CD4-positive, alpha-beta memory T cell (primary cell): ENCODE measurements around the gene ERRFI1. TPM values are rescaled to one million over a fixed set of nuclear protein-coding genes. Genes with fewer than 3 reads are reported as not detected.

Experiments used
- CTCF ChIA-PET: fragments of 350-600 bp; sonication (Branson Sonifier 250); formaldehyde crosslinking; loops from one replicate; lab custom pipeline; 2021; ENCODE audit warnings: inconsistent platforms; ENCODE audit not compliant: partially characterized antibody; lab: Charles Lee
- POLR2A ChIA-PET: fragments of 350-600 bp; sonication (Branson Sonifier 250); formaldehyde crosslinking; loops from one replicate; lab custom pipeline; 2021; ENCODE audit not compliant: partially characterized antibody; lab: Charles Lee
- DNase-seq, 5 donors: peaks; one replicate each; pipeline versions ENCODE4 v3.0.0 to v3.0.0-alpha.2; 2020 to 2022; ENCODE audit warnings: mixed read lengths in 1 of 5
- H3K27ac ChIP-seq: one replicate; pipeline ENCODE4 v1.7.0; 2013; ENCODE audit warnings: low read depth, low read length
- H3K27me3 ChIP-seq: 2 replicates; pipeline ENCODE4 v1.7.0; 2013; ENCODE audit warnings: mild to moderate bottlenecking, low read length, moderate library complexity; ENCODE audit not compliant: insufficient read depth
- H3K36me3 ChIP-seq: 2 replicates; pipeline ENCODE4 v1.7.0; 2013; ENCODE audit warnings: mild to moderate bottlenecking, low read length, moderate library complexity; ENCODE audit not compliant: insufficient read depth
- H3K4me1 ChIP-seq: 2 replicates; pipeline ENCODE4 v1.7.0; 2013; ENCODE audit warnings: mild to moderate bottlenecking, low read length, moderate library complexity; ENCODE audit not compliant: insufficient read depth
- H3K4me3 ChIP-seq, 2 donors: one replicate each; pipeline ENCODE4 v1.7.0; 2013; ENCODE audit warnings: low read length in 2 of 2, mild to moderate bottlenecking in 1 of 2
- H3K9me3 ChIP-seq, 2 donors: one replicate each; pipeline ENCODE4 v1.7.0; 2013; ENCODE audit warnings: low read length in 2 of 2, control low read depth in 1 of 2; ENCODE audit not compliant: control insufficient read depth in 1 of 2
- H3K27ac Mint-ChIP-seq, 7 donors: one replicate each; pipeline ENCODE4 v1.8.0; 2020 to 2021; ENCODE audit warnings: mixed read lengths in 7 of 7, mild to moderate bottlenecking in 6 of 7, inconsistent platforms in 3 of 7, moderate library complexity in 3 of 7
- H3K27me3 Mint-ChIP-seq, 2 donors: one replicate each; pipeline ENCODE4 v1.8.0; 2020 to 2021; ENCODE audit warnings: mixed read lengths in 2 of 2
- H3K36me3 Mint-ChIP-seq, 2 donors: one replicate each; pipeline ENCODE4 v1.8.0; 2020 to 2021; ENCODE audit warnings: mixed read lengths in 2 of 2, inconsistent platforms in 1 of 2, mild to moderate bottlenecking in 1 of 2
- H3K4me1 Mint-ChIP-seq, 4 donors: one replicate each; pipeline ENCODE4 v1.8.0; 2020 to 2021; ENCODE audit warnings: mixed read lengths in 4 of 4, mild to moderate bottlenecking in 1 of 4
- H3K4me3 Mint-ChIP-seq, 8 donors: one replicate each; pipeline ENCODE4 v1.8.0; 2020 to 2021; ENCODE audit warnings: mixed read lengths in 8 of 8, mild to moderate bottlenecking in 7 of 8, moderate library complexity in 6 of 8, inconsistent platforms in 3 of 8
- H3K9me3 Mint-ChIP-seq, 8 donors: one replicate each; pipeline ENCODE4 v1.8.0; 2020 to 2021; ENCODE audit warnings: mixed read lengths in 8 of 8, mild to moderate bottlenecking in 5 of 8, inconsistent platforms in 3 of 8, moderate library complexity in 1 of 8
- intact Hi-C: fragments of 100-400 bp; cut with micrococcal nuclease; formaldehyde crosslinking; loops from one replicate; pipeline ENCODE4 v1.15.1; 2023
- polyA plus RNA-seq, 2 donors: library from polyadenylated mRNA; unstranded; fragments of 300-500 nt; fragmentation: Illumina TruSeq; gene quantifications; one replicate each; pipeline ENCODE4 v1.2.3, GENCODE V29; 2021
- total RNA-seq, 2 experiments: library from RNA; stranded (reverse); gene quantifications; one replicate each; pipeline ENCODE4 v1.2.3, GENCODE V29; 2021

ERRFI1 gene
- total and polyA plus RNA-seq, 4 experiments from 2014 or later: 0.18 to 1.0 (median 0.88) TPM

GRCh38 chr1:8023995-8024313 lies 2.2 kb downstream of the ERRFI1 start:
- Histone ChIP-seq H3K4me3 (no peak overlapping the region), H3K36me3 (no peaks in the 10 kb centered on the region), H3K4me1 (peaks cover 14% of the 10 kb centered on the region), H3K27ac (no peak overlapping the region), H3K9me3 (no peaks in the 10 kb centered on the region), H3K27me3 (peaks cover 6% of the 10 kb centered on the region)
- H3K9me3 Mint-ChIP-seq: peaks cover 0 to 3% (median 0%) of the 10 kb centered on the region in 8 donors
- DNase-seq: no peak
- intact Hi-C loops: no loop called here
- no peak overlapping the region for H3K27ac Mint-ChIP-seq
- POLR2A ChIA-PET: no interaction called here
- CTCF ChIA-PET: interaction anchor here (2.4 kb wide), 1 partner anchor 9 kb away, joined by 11 read pairs; no protein-coding TSS in a partner anchor
- H3K36me3 Mint-ChIP-seq: no peaks in the 10 kb centered on the region
- peaks cover 8 to 13% (median 10%) of the 10 kb centered on the region in 4 donors for H3K4me1 Mint-ChIP-seq
- H3K4me3 Mint-ChIP-seq: no peak overlapping the region
- peaks cover 8 to 16% of the 10 kb centered on the region in 2 donors for H3K27me3 Mint-ChIP-seq

- Mint-ChIP-seq H3K27ac (no peak overlapping the region), H3K36me3 (no peaks in the 10 kb centered on the region), H3K9me3 (peaks cover 0 to 3% (median 0%) of the 10 kb centered on the region in 8 donors), H3K4me1 (peaks cover 8 to 13% (median 10%) of the 10 kb centered on the region in 4 donors), H3K4me3 (no peak overlapping the region), H3K27me3 (peaks cover 11 to 19% of the 10 kb centered on the region in 2 donors)
- Histone ChIP-seq H3K9me3 (no peaks in the 10 kb centered on the region), H3K4me3 (no peak overlapping the region), H3K27ac (no peak overlapping the region), H3K36me3 (no peaks in the 10 kb centered on the region), H3K27me3 (peaks cover 6% of the 10 kb centered on the region), H3K4me1 (peaks cover 14% of the 10 kb centered on the region)
- ChIA-PET CTCF (interaction anchor here (2.4 kb wide), 1 partner anchor 9 kb away, joined by 11 read pairs; no protein-coding TSS in a partner anchor), POLR2A (no interaction called here)
- no peak for DNase-seq
- intact Hi-C loops: no loop called here
These were observed 2.7 kb downstream of the ERRFI1 start for GRCh38 chr1:8023287-8023994.

GRCh38 chr1:8022395-8023286 lies 3.5 kb downstream of the ERRFI1 start:
- CTCF ChIA-PET: interaction anchor here (2.4 kb wide), 1 partner anchor 8 kb away, joined by 11 read pairs; no protein-coding TSS in a partner anchor

GRCh38 chr1:8021676-8022266 lies 4.3 kb downstream of the ERRFI1 start:
- CTCF ChIA-PET: interaction anchor here (0.6 kb wide), 1 partner anchor 292 kb away, joined by 4 read pairs; no protein-coding TSS in a partner anchor
- H3K4me3 Mint-ChIP-seq: no peak overlapping the region
- peaks cover 16 to 21% of the 10 kb centered on the region in 2 donors for H3K27me3 Mint-ChIP-seq
- no peak overlapping the region for H3K27ac Mint-ChIP-seq
- Histone ChIP-seq H3K27me3 (peaks cover 6% of the 10 kb centered on the region), H3K4me1 (peaks cover 13% of the 10 kb centered on the region), H3K27ac (no peak overlapping the region), H3K36me3 (no peaks in the 10 kb centered on the region), H3K4me3 (no peak overlapping the region), H3K9me3 (no peaks in the 10 kb centered on the region)
- POLR2A ChIA-PET: no interaction called here
- H3K4me1 Mint-ChIP-seq: peaks cover 6 to 11% (median 8%) of the 10 kb centered on the region in 4 donors
- H3K36me3 Mint-ChIP-seq: no peaks in the 10 kb centered on the region
- DNase-seq: no peak
- intact Hi-C loops: no loop called here
- H3K9me3 Mint-ChIP-seq: peaks cover 0 to 3% (median 0%) of the 10 kb centered on the region in 8 donors

More at GRCh38 chr1:8022395-8023286, 3.5 kb downstream of the ERRFI1 start:
- Histone ChIP-seq H3K4me3 (no peak overlapping the region), H3K4me1 (peaks cover 14% of the 10 kb centered on the region), H3K36me3 (no peaks in the 10 kb centered on the region), H3K27me3 (peaks cover 6% of the 10 kb centered on the region), H3K27ac (no peak overlapping the region), H3K9me3 (no peaks in the 10 kb centered on the region)
- Mint-ChIP-seq H3K27ac (peak overlapping the region in 1 of 7 donors; percentile 29), H3K27me3 (peaks cover 14 to 21% of the 10 kb centered on the region in 2 donors), H3K4me3 (no peak overlapping the region), H3K9me3 (peaks cover 0 to 3% (median 0%) of the 10 kb centered on the region in 8 donors), H3K36me3 (no peaks in the 10 kb centered on the region), H3K4me1 (peaks cover 8 to 13% (median 10%) of the 10 kb centered on the region in 4 donors)
- DNase-seq: no peak
- intact Hi-C loops: no loop called here
- POLR2A ChIA-PET: no interaction called here

- no peak overlapping the region for H3K27ac ChIP-seq
- no peaks in the 10 kb centered on the region for H3K36me3 ChIP-seq
- H3K36me3 Mint-ChIP-seq: no peaks in the 10 kb centered on the region
- H3K4me3 Mint-ChIP-seq: no peak overlapping the region
- H3K4me3 ChIP-seq: no peak overlapping the region
- POLR2A ChIA-PET: no interaction called here
- H3K27me3 ChIP-seq: peaks cover under 1% of the 10 kb centered on the region
- DNase-seq: no peak
- H3K27ac Mint-ChIP-seq: no peak overlapping the region
- no peaks in the 10 kb centered on the region for H3K9me3 ChIP-seq
- H3K9me3 Mint-ChIP-seq: peaks cover 0 to under 1% (median 0%) of the 10 kb centered on the region in 8 donors
- CTCF ChIA-PET: interaction anchor here (1.7 to 10.0 kb wide), 2 partner anchors 12 to 295 kb away, joined by 5 to 147 read pairs; partner anchors contain the start of gene SLC45A1
- H3K4me1 ChIP-seq: peaks cover under 1% of the 10 kb centered on the region
- peaks cover 16 to 20% of the 10 kb centered on the region in 2 donors for H3K27me3 Mint-ChIP-seq
- intact Hi-C loops: no loop called here
- H3K4me1 Mint-ChIP-seq: peaks cover under 1 to 2% (median 1%) of the 10 kb centered on the region in 4 donors
These were observed 6.1 kb downstream of the ERRFI1 start for GRCh38 chr1:8020032-8020431.

- H3K36me3 Mint-ChIP-seq: no peaks in the 10 kb centered on the region
- H3K27ac Mint-ChIP-seq: no peak overlapping the region
- no peaks in the 10 kb centered on the region for H3K4me1 ChIP-seq
- no peak overlapping the region for H3K4me3 Mint-ChIP-seq
- peaks cover 0 to 1% (median under 1%) of the 10 kb centered on the region in 4 donors for H3K4me1 Mint-ChIP-seq
- H3K27me3 ChIP-seq: no peaks in the 10 kb centered on the region
- POLR2A ChIA-PET: no interaction called here
- H3K9me3 Mint-ChIP-seq: no peaks in the 10 kb centered on the region
- H3K27me3 Mint-ChIP-seq: peaks cover 15 to 18% of the 10 kb centered on the region in 2 donors
- DNase-seq: no peak
- no peak overlapping the region for H3K4me3 ChIP-seq
- H3K27ac ChIP-seq: no peak overlapping the region
- no peaks in the 10 kb centered on the region for H3K9me3 ChIP-seq
- intact Hi-C loops: no loop called here
- no peaks in the 10 kb centered on the region for H3K36me3 ChIP-seq
- CTCF ChIA-PET: interaction anchor here (0.6 to 10.0 kb wide), 5 partner anchors 12 to 708 kb away, joined by 3 to 147 read pairs (median 3); partner anchors contain the start of gene SLC45A1
These were observed 6.9 kb downstream of the ERRFI1 start for GRCh38 chr1:8019229-8019620.
